GM12891 (cell line): ENCODE data around the gene RARA.

Source experiments
- DNase-seq: peaks from one replicate; pipeline ENCODE4 v3.0.0; 2011; ENCODE audit warnings: low spot score; ENCODE audit not compliant: insufficient read length
- FAIRE-seq: peaks from 2 replicates; lab custom pipeline; 2011; peaks lifted over from hg19 to GRCh38; lab: Jason Lieb, UNC
- PAX5 ChIP-seq: IDR thresholded peaks from 2 replicates; pipeline ENCODE4 v1.6.1; 2011; ENCODE audit warnings: low read length, moderate library complexity, mild to moderate bottlenecking; ENCODE audit not compliant: insufficient read depth, severe bottlenecking
- POLR2A ChIP-seq: IDR thresholded peaks from 2 replicates; pipeline ENCODE4 v1.6.1; 2011; ENCODE audit warnings: low read depth, low read length, control low read depth
- POLR2AphosphoS5 ChIP-seq: IDR thresholded peaks from 2 replicates; pipeline ENCODE4 v1.6.1; 2011; ENCODE audit warnings: low read depth, low read length, control low read depth
- POU2F2 ChIP-seq: IDR thresholded peaks from 2 replicates; pipeline ENCODE4 v1.6.1; 2011; ENCODE audit warnings: low read depth, mild to moderate bottlenecking, control low read depth, low read length, moderate library complexity
- SPI1 ChIP-seq: IDR thresholded peaks from 2 replicates; pipeline ENCODE4 v1.6.1; 2011; ENCODE audit warnings: low read depth, low read length, control low read depth
- TAF1 ChIP-seq: IDR thresholded peaks from 2 replicates; pipeline ENCODE4 v1.6.1; 2011; ENCODE audit warnings: low read depth, low read length, control low read depth

RARA gene

GRCh38 chr17:40315206-40315605 lies 6.2 kb downstream of the RARA start:
- TF ChIP-seq POLR2A (no peak), POLR2AphosphoS5 (no peak)
- no peak for DNase-seq
- no peak for FAIRE-seq

GRCh38 chr17:40315678-40316570 lies 6.9 kb downstream of the RARA start:
- TF ChIP-seq SPI1 (no peak), POLR2A (no peak), TAF1 (no peak), POU2F2 (no peak), POLR2AphosphoS5 (no peak), PAX5 (no peak)
- peak; percentile 72 for FAIRE-seq
- DNase-seq: no peak

GRCh38 chr17:40316571-40317344 lies 7.8 kb downstream of the RARA start:
- TF ChIP-seq POLR2AphosphoS5 (no peak), TAF1 (no peak), PAX5 (no peak), SPI1 (no peak), POU2F2 (no peak)
- FAIRE-seq: no peak
- no peak for DNase-seq

GRCh38 chr17:40317345-40317873 lies 8.4 kb downstream of the RARA start:
- peak; percentile 62 for DNase-seq
- FAIRE-seq: no peak
- 0 out of 2 replicates have a peak, but pooled peaks have one; percentile 10 for TF ChIP-seq SPI1
- TF ChIP-seq POU2F2: no peak

- TF ChIP-seq POU2F2: peak; percentile 32; the same call in 1 of the 2 replicates
- no peak for TF ChIP-seq POLR2A
- no peak for TF ChIP-seq TAF1
- FAIRE-seq (peak; percentile 94), DNase-seq (peak; percentile 94)
Observed at GRCh38 chr17:40317880-40318829, 9.2 kb downstream of the RARA start.

- DNase-seq: no peak
- no peak for TF ChIP-seq SPI1
- TF ChIP-seq POLR2A: no peak
- TF ChIP-seq TAF1: no peak
- no peak for TF ChIP-seq PAX5
- TF ChIP-seq POU2F2: no peak
- no peak for TF ChIP-seq POLR2AphosphoS5
- peak; percentile 67 for FAIRE-seq
Observed at GRCh38 chr17:40318830-40319391, 9.9 kb downstream of the RARA start.

GRCh38 chr17:40319651-40320540 lies 10.9 kb downstream of the RARA start:
- no peak for TF ChIP-seq POLR2AphosphoS5
- no peak for TF ChIP-seq PAX5
- no peak for TF ChIP-seq SPI1
- no peak for TF ChIP-seq POU2F2
- no peak for TF ChIP-seq POLR2A
- no peak for TF ChIP-seq TAF1
- FAIRE-seq: peak; percentile 59
- no peak for DNase-seq

GRCh38 chr17:40320756-40321523 lies 12.0 kb downstream of the RARA start:
- DNase-seq: no peak
- no peak for TF ChIP-seq TAF1
- no peak for TF ChIP-seq POU2F2
- TF ChIP-seq POLR2A: no peak
- no peak for TF ChIP-seq PAX5
- no peak for TF ChIP-seq SPI1
- TF ChIP-seq POLR2AphosphoS5: no peak
- FAIRE-seq: peak; percentile 31
